ENCODE results near the gene FAM53A.
"Not testable (repeated sequence)": the region's sequence is repeated elsewhere in the genome, so short reads cannot be mapped to it uniquely, and the experiment has no call there.

The FAM53A gene

GRCh38 chr4:1647432-1647831 lies 36.7 kb downstream of the FAM53A start:
- no peak for TF ChIP-seq CTCF (conservative IDR thresholded peaks at IDR 0.05)
- TF ChIP-seq ZFX (IDR thresholded peaks at IDR 0.05), result no peak
- no peak overlapping the region for H3K27ac ChIP-seq

- TF ChIP-seq ZFX (IDR thresholded peaks at IDR 0.05), result no peak
- no peak for TF ChIP-seq CTCF (conservative IDR thresholded peaks at IDR 0.05)
- H3K27ac ChIP-seq, result no peak overlapping the region
These were observed 37.4 kb downstream of the FAM53A start for GRCh38 chr4:1646690-1647089.

- no peak overlapping the region for H3K27ac ChIP-seq
- TF ChIP-seq CTCF (conservative IDR thresholded peaks at IDR 0.05) (no peak), ZFX (IDR thresholded peaks at IDR 0.05) (no peak)
These were observed 39.0 kb downstream of the FAM53A start for GRCh38 chr4:1644891-1645657.

GRCh38 chr4:1643971-1644735 lies 40.0 kb downstream of the FAM53A start:
- no peak overlapping the region for H3K27ac ChIP-seq
- TF ChIP-seq CTCF (conservative IDR thresholded peaks at IDR 0.05), result no peak
- TF ChIP-seq ZFX (IDR thresholded peaks at IDR 0.05), result no peak

GRCh38 chr4:1642196-1642951 lies 41.7 kb downstream of the FAM53A start:
- no peak overlapping the region for H3K27ac ChIP-seq
- TF ChIP-seq CTCF (conservative IDR thresholded peaks at IDR 0.05) (no peak), ZFX (IDR thresholded peaks at IDR 0.05) (no peak)

GRCh38 chr4:1641671-1642070 lies 42.4 kb downstream of the FAM53A start:
- H3K27ac ChIP-seq, result no peak overlapping the region
- TF ChIP-seq ZFX (IDR thresholded peaks at IDR 0.05), result no peak
- TF ChIP-seq CTCF (conservative IDR thresholded peaks at IDR 0.05), result no peak

- H3K27ac ChIP-seq, result not testable (repeated sequence)
These were observed 43.2 kb downstream of the FAM53A start for GRCh38 chr4:1640716-1641503.
